Prostate gland (tissue), 2 donors: Measurements from ENCODE around the gene GPR68. TPM values are rescaled to one million over a fixed set of nuclear protein-coding genes. Genes with fewer than 3 reads are reported as not detected.
"Not testable (repeated sequence)": the region's sequence is repeated elsewhere in the genome, so short reads cannot be mapped to it uniquely, and the experiment has no call there.

Source experiments
- DNase-seq: peaks from one replicate; pipeline ENCODE4 v3.0.0-alpha.2; 2019; ENCODE audit warnings: low spot score
- H3K27ac ChIP-seq, 2 donors: fragments of 200-600 bp; sonication (generic); 2 replicates each; pipeline ENCODE4 v1.5.1; 2017 to 2019
- H3K27me3 ChIP-seq: fragments of 200-600 bp; sonication (generic); replicated peaks from 2 replicates; pipeline ENCODE4 v1.5.1; 2019; ENCODE audit not compliant: insufficient read depth
- H3K36me3 ChIP-seq, 2 donors: fragments of 200-600 bp; sonication (generic); 1 replicate in 1 of 2; 2 replicates in 1 of 2; pipeline versions ENCODE4 v1.5.1 to v1.8.1; 2017 to 2019
- H3K4me1 ChIP-seq: fragments of 200-600 bp; sonication (generic); replicated peaks from 2 replicates; pipeline ENCODE4 v1.5.1; 2019
- H3K4me3 ChIP-seq, 2 donors: fragments of 200-600 bp; sonication (generic); 2 replicates each; pipeline ENCODE4 v1.5.1; 2017 to 2019
- H3K9me3 ChIP-seq: fragments of 200-600 bp; sonication (generic); 2 replicates; pipeline ENCODE4 v1.5.1; 2017
- CTCF ChIP-seq, 4 experiments: fragments of 200-600 bp in 2 of 4; fragments of 450-650 bp in 2 of 4; sonication (generic) in 2 of 4; IDR thresholded peaks; 1 replicate in 3 of 4; 2 replicates in 1 of 4; pipeline ENCODE4 v1.5.1; 2016 to 2019; ENCODE audit warnings: antibody characterized with exemption in 4 of 4, mild to moderate bottlenecking in 2 of 4, moderate library complexity in 2 of 4
- POLR2A ChIP-seq: fragments of 450-650 bp; IDR thresholded peaks from one replicate; pipeline ENCODE4 v1.6.1; 2016; ENCODE audit warnings: antibody characterized with exemption, mild to moderate bottlenecking
- POLR2AphosphoS5 ChIP-seq: sonication (generic); formaldehyde crosslinking; IDR thresholded peaks from one replicate; pipeline ENCODE4 v1.6.1; 2017; ENCODE audit warnings: antibody characterized with exemption
- WGBS: methylation state at CpG from one replicate; pipeline ENCODE4 v1.1.5; 2018; 5-methylcytosine and 5-hydroxymethylcytosine counted together
- intact Hi-C: fragments of 100-400 bp; cut with DNase I; formaldehyde crosslinking; loops from one replicate; pipeline ENCODE4 v1.14.2; 2022
- total RNA-seq, 2 donors: library from RNA; depleted of rRNA; stranded (reverse); fragments of >200 nt; gene quantifications; one replicate each; pipeline ENCODE4 v1.1.0, GENCODE V29; 2016

The GPR68 gene
- total RNA-seq, 2 donors from 2014 or later = 0.87 to 3.0 TPM

- TF ChIP-seq POLR2A (no peak), POLR2AphosphoS5 (no peak), CTCF (IDR thresholded peaks at IDR 0.05) (no peak)
- WGBS = 93% methylated on average over 14 of the region's 14 CpGs
- Histone ChIP-seq H3K27ac (no peak overlapping the region), H3K27me3 (no peaks in the 10 kb centered on the region), H3K4me1 (no peaks in the 10 kb centered on the region), H3K36me3 (no peaks in the 10 kb centered on the region), H3K9me3 (no peaks in the 10 kb centered on the region), H3K4me3 (no peak overlapping the region)
- intact Hi-C loops = no loop called here
- no peak for DNase-seq
These were observed 16.1 kb downstream of the GPR68 start for GRCh38 chr14:91228112-91229004.

GRCh38 chr14:91227183-91227628 lies 17.3 kb downstream of the GPR68 start:
- no peaks in the 10 kb centered on the region for H3K4me1 ChIP-seq
- no peaks in the 10 kb centered on the region for H3K27me3 ChIP-seq
- TF ChIP-seq CTCF (IDR thresholded peaks at IDR 0.05) (no peak), POLR2A (no peak), POLR2AphosphoS5 (no peak)
- H3K4me3 ChIP-seq = no peak overlapping the region
- H3K36me3 ChIP-seq = no peaks in the 10 kb centered on the region
- WGBS = 81% methylated on average over 7 of the region's 7 CpGs
- H3K27ac ChIP-seq = no peak overlapping the region
- H3K9me3 ChIP-seq = no peaks in the 10 kb centered on the region
- intact Hi-C loops = no loop called here
- no peak for DNase-seq

- H3K4me1 ChIP-seq, H3K36me3 ChIP-seq, H3K27me3 ChIP-seq, H3K27ac ChIP-seq, H3K4me3 ChIP-seq, DNase-seq, intact Hi-C loops, H3K9me3 ChIP-seq: not testable (repeated sequence)
- WGBS = 90% methylated on average over 4 of the region's 4 CpGs
These were observed 18.1 kb downstream of the GPR68 start for GRCh38 chr14:91226360-91226759.

GRCh38 chr14:91225025-91225424 lies 19.5 kb downstream of the GPR68 start:
- no peaks in the 10 kb centered on the region for H3K27me3 ChIP-seq
- no peak overlapping the region for H3K27ac ChIP-seq
- no peaks in the 10 kb centered on the region for H3K9me3 ChIP-seq
- TF ChIP-seq POLR2A (no peak), POLR2AphosphoS5 (no peak), CTCF (IDR thresholded peaks at IDR 0.05) (no peak)
- intact Hi-C loops = no loop called here
- H3K36me3 ChIP-seq = no peaks in the 10 kb centered on the region
- no peak overlapping the region for H3K4me3 ChIP-seq
- no peak for DNase-seq
- no peaks in the 10 kb centered on the region for H3K4me1 ChIP-seq
- WGBS = 93% methylated on average over 7 of the region's 7 CpGs

GRCh38 chr14:91223028-91223783 lies 21.3 kb downstream of the GPR68 start:
- intact Hi-C loops = no loop called here
- 80% methylated on average over 1 of the region's 1 CpG for WGBS
- Histone ChIP-seq H3K27me3 (no peaks in the 10 kb centered on the region), H3K4me1 (no peaks in the 10 kb centered on the region), H3K36me3 (no peaks in the 10 kb centered on the region), H3K27ac (no peak overlapping the region), H3K4me3 (no peak overlapping the region), H3K9me3 (no peaks in the 10 kb centered on the region)
- DNase-seq = no peak
- TF ChIP-seq CTCF (IDR thresholded peaks at IDR 0.05) (no peak), POLR2AphosphoS5 (no peak), POLR2A (no peak)
